ENCODE results near the gene LRIG1. TPM values are rescaled to one million over a fixed set of nuclear protein-coding genes. Genes with fewer than 3 reads are reported as not detected.

Gene LRIG1
- polyA plus RNA-seq, 4 donors = 3.5 to 41.0 (median 21.9) TPM

- peaks cover 5 to 55% (median 22%) of the 10 kb centered on the region in 3 donors for H3K4me1 ChIP-seq (ENCODE audit: control insufficient read depth in 3 of 3, insufficient read depth in 2 of 3, low read depth in 1 of 3, low read length in 2 of 3)
- H3K27ac ChIP-seq (ENCODE audit: low read depth in 1 of 3, low read length in 2 of 3) = no peak overlapping the region
- H3K9me3 ChIP-seq (ENCODE audit: control insufficient read depth in 2 of 2, insufficient read depth in 1 of 2, low read depth in 1 of 2, low read length in 1 of 2) = no peaks in the 10 kb centered on the region
- H3K36me3 ChIP-seq (ENCODE audit: control insufficient read depth in 3 of 3, insufficient read depth in 2 of 3, low read depth in 1 of 3, low read length in 3 of 3) = peaks cover 0 to 13% (median 0%) of the 10 kb centered on the region in 3 donors
- WGBS, 3 donors = 89 to 94% (median 91%) methylated on average over 2 of the region's 2 CpGs
- no peak overlapping the region for H3K4me3 ChIP-seq (ENCODE audit: low read depth in 1 of 3, low read length in 3 of 3)
- no peaks in the 10 kb centered on the region for H3K27me3 ChIP-seq (ENCODE audit: control insufficient read depth in 3 of 3, insufficient read depth in 3 of 3, low read length in 3 of 3)
- FAIRE-seq = no peak
- no peak for DNase-seq
These were observed 11.7 kb downstream of the LRIG1 start for GRCh38 chr3:66489115-66489514.

- no peaks in the 10 kb centered on the region for H3K27me3 ChIP-seq (ENCODE audit: control insufficient read depth in 3 of 3, insufficient read depth in 3 of 3, low read length in 3 of 3)
- FAIRE-seq (no peak), DNase-seq (no peak)
- H3K27ac ChIP-seq (ENCODE audit: low read depth in 1 of 3, low read length in 2 of 3) = peak overlapping the region in 1 of 3 donors; percentile 43
- 67 to 81% (median 74%) methylated on average over 4 of the region's 4 CpGs for WGBS, 3 donors
- H3K4me3 ChIP-seq (ENCODE audit: low read depth in 1 of 3, low read length in 3 of 3) = no peak overlapping the region
- no peaks in the 10 kb centered on the region for H3K9me3 ChIP-seq (ENCODE audit: control insufficient read depth in 2 of 2, insufficient read depth in 1 of 2, low read depth in 1 of 2, low read length in 1 of 2)
- peaks cover 4 to 57% (median 24%) of the 10 kb centered on the region in 3 donors for H3K4me1 ChIP-seq (ENCODE audit: control insufficient read depth in 3 of 3, insufficient read depth in 2 of 3, low read depth in 1 of 3, low read length in 2 of 3)
- peaks cover 0 to 13% (median 0%) of the 10 kb centered on the region in 3 donors for H3K36me3 ChIP-seq (ENCODE audit: control insufficient read depth in 3 of 3, insufficient read depth in 2 of 3, low read depth in 1 of 3, low read length in 3 of 3)
These were observed 12.3 kb downstream of the LRIG1 start for GRCh38 chr3:66488492-66488891.

GRCh38 chr3:66487465-66487864, 13.4 kb downstream of the LRIG1 start:
- no peaks in the 10 kb centered on the region for H3K27me3 ChIP-seq (ENCODE audit: control insufficient read depth in 3 of 3, insufficient read depth in 3 of 3, low read length in 3 of 3)
- H3K4me1 ChIP-seq (ENCODE audit: control insufficient read depth in 3 of 3, insufficient read depth in 2 of 3, low read depth in 1 of 3, low read length in 2 of 3) = peaks cover 0 to 55% (median 28%) of the 10 kb centered on the region in 3 donors
- WGBS, 3 donors = 31 to 49% (median 36%) methylated on average over 5 of the region's 5 CpGs

GRCh38 chr3:66486646-66487045, 14.2 kb downstream of the LRIG1 start:
- Histone ChIP-seq H3K4me3 (ENCODE audit: low read depth in 1 of 3, low read length in 3 of 3) (no peak overlapping the region), H3K36me3 (ENCODE audit: control insufficient read depth in 3 of 3, insufficient read depth in 2 of 3, low read depth in 1 of 3, low read length in 3 of 3) (peaks cover 0 to 13% (median 0%) of the 10 kb centered on the region in 3 donors), H3K4me1 (ENCODE audit: control insufficient read depth in 3 of 3, insufficient read depth in 2 of 3, low read depth in 1 of 3, low read length in 2 of 3) (peaks cover 3 to 55% (median 27%) of the 10 kb centered on the region in 3 donors), H3K9me3 (ENCODE audit: control insufficient read depth in 2 of 2, insufficient read depth in 1 of 2, low read depth in 1 of 2, low read length in 1 of 2) (no peaks in the 10 kb centered on the region), H3K27ac (ENCODE audit: low read depth in 1 of 3, low read length in 2 of 3) (peak overlapping the region in 1 of 3 donors; percentile 30), H3K27me3 (ENCODE audit: control insufficient read depth in 3 of 3, insufficient read depth in 3 of 3, low read length in 3 of 3) (no peaks in the 10 kb centered on the region)
- no peak for DNase-seq
- 52 to 71% (median 65%) methylated on average over 5 of the region's 5 CpGs for WGBS, 3 donors
- FAIRE-seq = no peak

More at GRCh38 chr3:66487465-66487864, 13.4 kb downstream of the LRIG1 start:
- DNase-seq (peak in 1 of 2 donors; percentile 20), FAIRE-seq (no peak)
- Histone ChIP-seq H3K27ac (ENCODE audit: low read depth in 1 of 3, low read length in 2 of 3) (peak overlapping the region in 1 of 3 donors; percentile 6), H3K36me3 (ENCODE audit: control insufficient read depth in 3 of 3, insufficient read depth in 2 of 3, low read depth in 1 of 3, low read length in 3 of 3) (peaks cover 0 to 13% (median 0%) of the 10 kb centered on the region in 3 donors), H3K4me3 (ENCODE audit: low read depth in 1 of 3, low read length in 3 of 3) (no peak overlapping the region), H3K9me3 (ENCODE audit: control insufficient read depth in 2 of 2, insufficient read depth in 1 of 2, low read depth in 1 of 2, low read length in 1 of 2) (no peaks in the 10 kb centered on the region)

- Histone ChIP-seq H3K4me3 (ENCODE audit: low read depth in 1 of 3, low read length in 3 of 3) (no peak overlapping the region), H3K4me1 (ENCODE audit: control insufficient read depth in 3 of 3, insufficient read depth in 2 of 3, low read depth in 1 of 3, low read length in 2 of 3) (peaks cover 5 to 58% (median 29%) of the 10 kb centered on the region in 3 donors), H3K27me3 (ENCODE audit: control insufficient read depth in 3 of 3, insufficient read depth in 3 of 3, low read length in 3 of 3) (no peaks in the 10 kb centered on the region), H3K36me3 (ENCODE audit: control insufficient read depth in 3 of 3, insufficient read depth in 2 of 3, low read depth in 1 of 3, low read length in 3 of 3) (peaks cover 0 to 13% (median 0%) of the 10 kb centered on the region in 3 donors), H3K9me3 (ENCODE audit: control insufficient read depth in 2 of 2, insufficient read depth in 1 of 2, low read depth in 1 of 2, low read length in 1 of 2) (no peaks in the 10 kb centered on the region), H3K27ac (ENCODE audit: low read depth in 1 of 3, low read length in 2 of 3) (peak overlapping the region in 2 of 3 donors; percentile 30 to 88)
- FAIRE-seq (no peak), DNase-seq (no peak)
- WGBS, 3 donors = 65 to 74% (median 65%) methylated on average over 6 of the region's 6 CpGs
These were observed 14.6 kb downstream of the LRIG1 start for GRCh38 chr3:66486202-66486601.

- Histone ChIP-seq H3K27ac (ENCODE audit: low read depth in 1 of 3, low read length in 2 of 3) (peak overlapping the region in 1 of 3 donors; percentile 88), H3K4me3 (ENCODE audit: low read depth in 1 of 3, low read length in 3 of 3) (no peak overlapping the region), H3K9me3 (ENCODE audit: control insufficient read depth in 2 of 2, insufficient read depth in 1 of 2, low read depth in 1 of 2, low read length in 1 of 2) (no peaks in the 10 kb centered on the region), H3K4me1 (ENCODE audit: control insufficient read depth in 3 of 3, insufficient read depth in 2 of 3, low read depth in 1 of 3, low read length in 2 of 3) (peaks cover 10 to 60% (median 32%) of the 10 kb centered on the region in 3 donors), H3K27me3 (ENCODE audit: control insufficient read depth in 3 of 3, insufficient read depth in 3 of 3, low read length in 3 of 3) (no peaks in the 10 kb centered on the region), H3K36me3 (ENCODE audit: control insufficient read depth in 3 of 3, insufficient read depth in 2 of 3, low read depth in 1 of 3, low read length in 3 of 3) (peaks cover 0 to 13% (median 0%) of the 10 kb centered on the region in 3 donors)
- FAIRE-seq (no peak), DNase-seq (peak; percentile 23 to 33)
- WGBS, 3 donors = 47 to 58% (median 53%) methylated on average over 12 of the region's 12 CpGs
These were observed 15.4 kb downstream of the LRIG1 start for GRCh38 chr3:66485291-66485968.

- Histone ChIP-seq H3K36me3 (ENCODE audit: control insufficient read depth in 3 of 3, insufficient read depth in 2 of 3, low read depth in 1 of 3, low read length in 3 of 3) (peaks cover 0 to 10% (median 0%) of the 10 kb centered on the region in 3 donors), H3K27ac (ENCODE audit: low read depth in 1 of 3, low read length in 2 of 3) (peak overlapping the region; percentile 21 to 75 (median 63)), H3K27me3 (ENCODE audit: control insufficient read depth in 3 of 3, insufficient read depth in 3 of 3, low read length in 3 of 3) (no peaks in the 10 kb centered on the region), H3K4me1 (ENCODE audit: control insufficient read depth in 3 of 3, insufficient read depth in 2 of 3, low read depth in 1 of 3, low read length in 2 of 3) (peaks cover 12 to 70% (median 36%) of the 10 kb centered on the region in 3 donors), H3K9me3 (ENCODE audit: control insufficient read depth in 2 of 2, insufficient read depth in 1 of 2, low read depth in 1 of 2, low read length in 1 of 2) (no peaks in the 10 kb centered on the region), H3K4me3 (ENCODE audit: low read depth in 1 of 3, low read length in 3 of 3) (no peak overlapping the region)
- 33 to 65% (median 44%) methylated on average over 9 of the region's 9 CpGs for WGBS, 3 donors
- no peak for FAIRE-seq
- peak in 1 of 2 donors; percentile 25 for DNase-seq
These were observed 16.5 kb downstream of the LRIG1 start for GRCh38 chr3:66484106-66484844.

GRCh38 chr3:66483409-66483906, 17.4 kb downstream of the LRIG1 start:
- peaks cover 0 to 8% (median 0%) of the 10 kb centered on the region in 3 donors for H3K36me3 ChIP-seq (ENCODE audit: control insufficient read depth in 3 of 3, insufficient read depth in 2 of 3, low read depth in 1 of 3, low read length in 3 of 3)
- DNase-seq (peak; percentile 36 to 47), FAIRE-seq (no peak)
- peaks cover 12 to 78% (median 39%) of the 10 kb centered on the region in 3 donors for H3K4me1 ChIP-seq (ENCODE audit: control insufficient read depth in 3 of 3, insufficient read depth in 2 of 3, low read depth in 1 of 3, low read length in 2 of 3)
- H3K27me3 ChIP-seq (ENCODE audit: control insufficient read depth in 3 of 3, insufficient read depth in 3 of 3, low read length in 3 of 3) = no peaks in the 10 kb centered on the region
- H3K4me3 ChIP-seq (ENCODE audit: low read depth in 1 of 3, low read length in 3 of 3) = no peak overlapping the region
- H3K9me3 ChIP-seq (ENCODE audit: control insufficient read depth in 2 of 2, insufficient read depth in 1 of 2, low read depth in 1 of 2, low read length in 1 of 2) = no peaks in the 10 kb centered on the region
- peak overlapping the region; percentile 4 to 75 (median 60) for H3K27ac ChIP-seq (ENCODE audit: low read depth in 1 of 3, low read length in 2 of 3)
- WGBS, 3 donors = 16 to 41% (median 28%) methylated on average over 13 of the region's 13 CpGs

All from small intestine (tissue), 7 donors.